H9 (cell line): ENCODE data around the gene SCAP. TPM values are rescaled to one million over a fixed set of nuclear protein-coding genes. Genes with fewer than 3 reads are reported as not detected.

Source experiments
- DNase-seq: peaks from one replicate; pipeline ENCODE4 v3.0.0-alpha.2; 2017
- H2AFZ ChIP-seq: one replicate; pipeline ENCODE4 v1.6.1; 2013; ENCODE audit warnings: mild to moderate bottlenecking, low read length, control low read depth, moderate library complexity
- H2AK5ac ChIP-seq: 2 replicates; pipeline ENCODE4 v1.6.1; 2013; ENCODE audit warnings: low read length, control low read depth, mixed read lengths; ENCODE audit not compliant: insufficient read length
- H2BK120ac ChIP-seq: one replicate; pipeline ENCODE4 v1.6.1; 2013; ENCODE audit warnings: low read depth, mild to moderate bottlenecking, low read length, control low read depth, inconsistent platforms; ENCODE audit not compliant: poor library complexity, severe bottlenecking
- H2BK12ac ChIP-seq: 2 replicates; pipeline ENCODE4 v1.6.1; 2013; ENCODE audit warnings: low read length, control low read depth, mixed read lengths, low read depth; ENCODE audit not compliant: insufficient read length
- H2BK15ac ChIP-seq: 2 replicates; pipeline ENCODE4 v1.6.1; 2013; ENCODE audit warnings: low read depth, low read length, control low read depth
- H2BK20ac ChIP-seq: one replicate; pipeline ENCODE4 v1.6.1; 2013; ENCODE audit warnings: low read depth, mild to moderate bottlenecking, low read length, control low read depth, inconsistent platforms; ENCODE audit not compliant: poor library complexity, severe bottlenecking
- H2BK5ac ChIP-seq: 2 replicates; pipeline ENCODE4 v1.6.1; 2013; ENCODE audit warnings: low read length, control low read depth, mixed read lengths; ENCODE audit not compliant: insufficient read length
- H3K14ac ChIP-seq: 2 replicates; pipeline ENCODE4 v1.6.1; 2013; ENCODE audit warnings: low read length, control low read depth; ENCODE audit not compliant: insufficient read depth
- H3K18ac ChIP-seq: 2 replicates; pipeline ENCODE4 v1.6.1; 2013; ENCODE audit warnings: low read depth, mild to moderate bottlenecking, mixed read lengths, low read length, control low read depth; ENCODE audit not compliant: insufficient read length
- H3K23ac ChIP-seq: 2 replicates; pipeline ENCODE4 v1.6.1; 2013; ENCODE audit warnings: low read length, control low read depth, mixed read lengths, low read depth; ENCODE audit not compliant: insufficient read length
- H3K23me2 ChIP-seq: 2 replicates; pipeline ENCODE4 v1.6.1; 2013; ENCODE audit warnings: low read depth, mild to moderate bottlenecking, mixed read lengths, low read length, control low read depth; ENCODE audit not compliant: insufficient read length, poor library complexity, severe bottlenecking
- H3K27ac ChIP-seq: 2 replicates; pipeline ENCODE4 v1.5.1; 2013; ENCODE audit warnings: low read length, control low read depth, mixed read lengths, low read depth; ENCODE audit not compliant: insufficient read length
- H3K27me3 ChIP-seq: 2 replicates; pipeline ENCODE4 v1.6.1; 2013; ENCODE audit warnings: low read length, control low read depth, inconsistent platforms; ENCODE audit not compliant: insufficient read depth
- H3K4ac ChIP-seq: 2 replicates; pipeline ENCODE4 v1.6.1; 2013; ENCODE audit warnings: low read depth, mild to moderate bottlenecking, control low read depth, inconsistent platforms, low read length, moderate library complexity
- H3K4me1 ChIP-seq: 2 replicates; pipeline ENCODE4 v1.6.1; 2013; ENCODE audit warnings: low read length, control low read depth, inconsistent platforms; ENCODE audit not compliant: insufficient read depth
- H3K4me2 ChIP-seq: 2 replicates; pipeline ENCODE4 v1.6.1; 2013; ENCODE audit warnings: low read length, control low read depth, mixed read lengths; ENCODE audit not compliant: insufficient read length, insufficient read depth
- H3K56ac ChIP-seq: 2 replicates; pipeline ENCODE4 v1.6.1; 2013; ENCODE audit warnings: low read depth, mild to moderate bottlenecking, mixed read lengths, low read length, control low read depth; ENCODE audit not compliant: insufficient read length
- H3K79me1 ChIP-seq: 2 replicates; pipeline ENCODE4 v1.6.1; 2013; ENCODE audit warnings: low read depth, mild to moderate bottlenecking, moderate library complexity, low read length, control low read depth, inconsistent platforms; ENCODE audit not compliant: insufficient read depth, poor library complexity, severe bottlenecking
- H3K79me2 ChIP-seq: 2 replicates; pipeline ENCODE4 v1.6.1; 2013; ENCODE audit warnings: low read length, control low read depth, inconsistent platforms; ENCODE audit not compliant: insufficient read depth
- H3K9ac ChIP-seq: 2 replicates; pipeline ENCODE4 v1.6.1; 2013; ENCODE audit warnings: low read length, control low read depth, mixed read lengths; ENCODE audit not compliant: insufficient read length; ENCODE audit errors: extremely low read depth
- H3K9me3 ChIP-seq: one replicate; pipeline ENCODE4 v1.6.1; 2013; ENCODE audit warnings: low read depth, low read length, inconsistent platforms; ENCODE audit not compliant: control insufficient read depth
- H3T11ph ChIP-seq: one replicate; pipeline ENCODE4 v1.6.1; 2013; ENCODE audit warnings: mild to moderate bottlenecking, low read length, control low read depth, inconsistent platforms
- H4K20me1 ChIP-seq: one replicate; pipeline ENCODE4 v1.6.1; 2013; ENCODE audit not compliant: control insufficient read depth, insufficient read length, insufficient read depth
- H4K5ac ChIP-seq: 2 replicates; pipeline ENCODE4 v1.6.1; 2013; ENCODE audit warnings: low read depth, mild to moderate bottlenecking, mixed read lengths, low read length, control low read depth; ENCODE audit not compliant: insufficient read length
- H4K8ac ChIP-seq: replicated peaks from 2 replicates; pipeline ENCODE4 v1.6.1; 2013; ENCODE audit warnings: low read length, control low read depth, mixed read lengths, low read depth; ENCODE audit not compliant: insufficient read length
- H4K91ac ChIP-seq: 2 replicates; pipeline ENCODE4 v1.6.1; 2013; ENCODE audit warnings: low read depth, mild to moderate bottlenecking, moderate library complexity, mixed read lengths, low read length, control low read depth; ENCODE audit not compliant: insufficient read length
- H3K27ac Mint-ChIP-seq, 3 experiments: 2 replicates in 2 of 3; 3 replicates in 1 of 3; pipeline ENCODE4 v1.8.0; 2020 to 2021; ENCODE audit warnings: mixed read lengths in 3 of 3, mild to moderate bottlenecking in 1 of 3, moderate library complexity in 1 of 3
- H3K27me3 Mint-ChIP-seq: 2 replicates; pipeline ENCODE4 v1.8.0; 2021; ENCODE audit warnings: low read depth, mild to moderate bottlenecking, moderate library complexity, mixed read lengths
- H3K36me3 Mint-ChIP-seq, 3 experiments: 2 replicates in 2 of 3; 3 replicates in 1 of 3; pipeline ENCODE4 v1.8.0; 2020 to 2021; ENCODE audit warnings: low read depth in 3 of 3, mixed read lengths in 3 of 3; ENCODE audit not compliant: insufficient read depth in 1 of 3
- H3K4me1 Mint-ChIP-seq, 2 experiments: 2 replicates each; pipeline ENCODE4 v1.8.0; 2020; ENCODE audit warnings: mixed read lengths in 2 of 2
- H3K4me3 Mint-ChIP-seq, 2 experiments: 2 replicates in 1 of 2; 3 replicates in 1 of 2; pipeline ENCODE4 v1.8.0; 2020 to 2021; ENCODE audit warnings: mild to moderate bottlenecking in 2 of 2, mixed read lengths in 2 of 2, moderate library complexity in 1 of 2
- H3K9me3 Mint-ChIP-seq, 2 experiments: 2 replicates in 1 of 2; 3 replicates in 1 of 2; pipeline ENCODE4 v1.8.0; 2020; ENCODE audit warnings: mild to moderate bottlenecking in 2 of 2, mixed read lengths in 2 of 2, moderate library complexity in 1 of 2
- WGBS: extraction: QIAGEN DNeasy Blood & Tissue Kit; methylation state at CpG from one replicate; pipeline ENCODE4 v1.1.7; 2013; ENCODE audit warnings: missing lambda C conversion rate, low lambda C conversion rate, mixed read lengths; ENCODE audit not compliant: insufficient read length; ENCODE audit errors: extremely low coverage; 5-methylcytosine and 5-hydroxymethylcytosine counted together
- total RNA-seq: library from RNA; stranded (reverse); gene quantifications from 2 replicates; pipeline ENCODE4 v1.2.1, GENCODE V29; 2021
- TF ChIP-seq, protein P1 (sequence below): fragments of 200-600 bp; sonication (generic); conservative IDR thresholded peaks from 3 replicates; pipeline ENCODE4 v1.8.0; 2021; ENCODE audit warnings: antibody characterized with exemption, mild to moderate bottlenecking

Gene SCAP
- total RNA-seq, 1 experiment from 2014 or later, result 104 TPM

DNA sequence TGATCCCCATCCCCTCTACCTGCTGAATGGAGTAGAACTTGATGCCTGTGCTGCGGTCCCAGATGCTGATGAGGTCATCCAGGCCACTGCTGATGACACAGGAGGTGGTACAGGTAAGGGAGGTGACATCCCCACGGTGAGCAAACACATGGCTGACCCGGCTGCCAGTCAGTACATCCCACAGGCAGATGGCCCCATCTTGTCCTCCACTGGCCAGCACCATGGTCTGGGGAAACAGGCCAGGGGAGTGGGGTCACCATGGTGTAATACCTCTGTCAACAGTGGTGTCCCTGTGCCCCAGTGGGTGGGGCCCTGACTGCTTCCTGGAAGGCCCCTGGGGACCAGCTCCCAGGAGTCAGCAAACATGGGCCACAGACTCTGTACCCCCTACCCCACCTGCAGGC, 61.6 kb downstream of the SCAP start:
- Histone ChIP-seq H3K4me1 (no peaks in the 10 kb centered on the region), H2AK5ac (no peak overlapping the region), H3K27ac (no peak overlapping the region), H3K27me3 (no peaks in the 10 kb centered on the region), H3K79me1 (no peaks in the 10 kb centered on the region), H4K20me1 (no peaks in the 10 kb centered on the region), H4K8ac (no peak overlapping the region), H2BK15ac (no peak overlapping the region), H3K23me2 (no peaks in the 10 kb centered on the region), H2BK12ac (no peak overlapping the region), H3K9me3 (no peaks in the 10 kb centered on the region), H3K79me2 (no peaks in the 10 kb centered on the region), H2AFZ (no peak overlapping the region), H3K23ac (no peak overlapping the region), H3K9ac (no peak overlapping the region), H2BK20ac (no peak overlapping the region), H3K56ac (no peak overlapping the region), H2BK5ac (no peak overlapping the region), H4K5ac (no peak overlapping the region), H3K14ac (no peak overlapping the region), H3K18ac (no peak overlapping the region), H3K4me2 (no peak overlapping the region), H3T11ph (no peak overlapping the region), H4K91ac (no peak overlapping the region), H2BK120ac (no peak overlapping the region), H3K4ac (no peak overlapping the region)
- Mint-ChIP-seq H3K9me3 (peaks cover 0 to 9% of the 10 kb centered on the region in 2 experiments; a peak in 4 of 5 replicates), H3K36me3 (peaks cover 32 to 62% (median 56%) of the 10 kb centered on the region in 3 experiments), H3K27me3 (no peaks in the 10 kb centered on the region; the same call in 1 of the 2 replicates), H3K4me3 (no peak overlapping the region), H3K4me1 (peaks cover 6 to 12% of the 10 kb centered on the region in 2 experiments), H3K27ac (no peak overlapping the region)
- TF ChIP-seq, protein P1, sequence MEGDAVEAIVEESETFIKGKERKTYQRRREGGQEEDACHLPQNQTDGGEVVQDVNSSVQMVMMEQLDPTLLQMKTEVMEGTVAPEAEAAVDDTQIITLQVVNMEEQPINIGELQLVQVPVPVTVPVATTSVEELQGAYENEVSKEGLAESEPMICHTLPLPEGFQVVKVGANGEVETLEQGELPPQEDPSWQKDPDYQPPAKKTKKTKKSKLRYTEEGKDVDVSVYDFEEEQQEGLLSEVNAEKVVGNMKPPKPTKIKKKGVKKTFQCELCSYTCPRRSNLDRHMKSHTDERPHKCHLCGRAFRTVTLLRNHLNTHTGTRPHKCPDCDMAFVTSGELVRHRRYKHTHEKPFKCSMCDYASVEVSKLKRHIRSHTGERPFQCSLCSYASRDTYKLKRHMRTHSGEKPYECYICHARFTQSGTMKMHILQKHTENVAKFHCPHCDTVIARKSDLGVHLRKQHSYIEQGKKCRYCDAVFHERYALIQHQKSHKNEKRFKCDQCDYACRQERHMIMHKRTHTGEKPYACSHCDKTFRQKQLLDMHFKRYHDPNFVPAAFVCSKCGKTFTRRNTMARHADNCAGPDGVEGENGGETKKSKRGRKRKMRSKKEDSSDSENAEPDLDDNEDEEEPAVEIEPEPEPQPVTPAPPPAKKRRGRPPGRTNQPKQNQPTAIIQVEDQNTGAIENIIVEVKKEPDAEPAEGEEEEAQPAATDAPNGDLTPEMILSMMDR, result no peak
- DNase-seq, result no peak
- no CpG with 5 or more reads among the region's 3 CpGs for WGBS
